ENCODE results near the gene TTC12.

The TTC12 gene

DNA sequence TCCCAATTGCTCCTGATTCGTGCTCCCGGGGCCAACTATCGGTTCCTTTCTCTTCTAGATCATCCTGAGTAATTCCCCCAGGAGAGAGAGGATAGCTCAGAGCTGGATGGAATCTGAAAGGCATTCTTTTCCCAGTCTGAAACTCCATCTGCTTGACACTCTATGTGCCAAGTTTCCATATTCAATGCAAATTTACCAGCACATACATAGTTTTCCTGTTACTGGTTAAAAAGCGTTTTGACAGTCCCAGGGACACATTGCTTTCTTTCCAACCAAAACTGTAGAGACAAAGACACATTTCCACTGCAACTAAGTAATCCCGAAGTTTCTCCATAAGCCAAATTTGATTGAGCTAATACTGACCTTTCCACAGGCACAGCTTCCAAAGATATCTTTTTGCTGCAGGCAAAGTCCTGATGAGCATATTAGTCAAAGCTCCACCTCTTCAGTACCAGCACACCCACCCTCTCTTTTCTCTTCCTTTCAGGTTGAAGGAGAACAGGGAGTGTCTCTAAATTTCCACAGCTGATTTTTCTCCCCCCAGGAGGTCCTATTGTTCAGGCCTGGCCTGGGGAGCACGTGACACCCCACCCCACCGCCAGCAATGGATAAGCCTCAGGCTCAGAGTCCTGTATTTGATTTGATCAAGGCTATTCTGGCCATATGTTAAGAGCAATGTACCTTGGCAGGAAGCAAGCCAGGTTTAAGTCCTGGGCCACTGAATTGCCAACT, 63.5 kb downstream of the TTC12 start:
- no peak overlapping the region for H3K4me3 ChIP-seq (ENCODE audit: low read length)
- H3K27me3 ChIP-seq (ENCODE audit: control insufficient read depth, insufficient read depth, low read length), result peaks cover 8% of the 10 kb centered on the region
- no peak overlapping the region for H3K9ac ChIP-seq (ENCODE audit: low read depth, low read length)
- peaks cover 9% of the 10 kb centered on the region for H3K4me1 ChIP-seq (ENCODE audit: control insufficient read depth, insufficient read depth, low read length)
- H3K36me3 ChIP-seq (ENCODE audit: insufficient read depth, low read length), result no peaks in the 10 kb centered on the region
- no peak overlapping the region for H3K4me2 ChIP-seq (ENCODE audit: low read length)
- no peaks in the 10 kb centered on the region for H3K9me3 ChIP-seq (replicated peaks; ENCODE audit: low read length)

DNA sequence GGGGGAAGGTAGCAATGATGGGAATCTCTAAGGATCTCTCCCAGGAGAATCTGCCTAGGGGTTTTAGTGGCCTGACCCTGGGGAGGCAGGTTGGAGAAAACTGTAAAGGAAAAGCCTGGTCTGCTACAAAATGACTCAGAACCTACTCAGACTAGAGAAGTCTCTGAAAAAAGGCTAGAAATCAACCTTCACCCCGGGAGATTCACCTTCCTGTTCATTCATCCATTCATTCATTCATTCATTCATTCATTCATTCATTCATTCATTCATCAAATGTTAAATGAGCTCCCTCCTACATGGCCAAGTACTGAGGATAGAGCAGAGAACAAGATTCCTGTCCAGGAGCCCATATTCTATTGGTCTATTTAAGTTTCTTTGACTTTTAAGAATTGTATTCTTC, 64.3 kb downstream of the TTC12 start:
- peaks cover under 1% of the 10 kb centered on the region for H3K4me1 ChIP-seq (ENCODE audit: control insufficient read depth, insufficient read depth, low read length)
- H3K27me3 ChIP-seq (ENCODE audit: control insufficient read depth, insufficient read depth, low read length), result peaks cover 8% of the 10 kb centered on the region
- H3K4me2 ChIP-seq (ENCODE audit: low read length), result no peak overlapping the region
- H3K36me3 ChIP-seq (ENCODE audit: insufficient read depth, low read length), result no peaks in the 10 kb centered on the region
- H3K9ac ChIP-seq (ENCODE audit: low read depth, low read length), result no peak overlapping the region
- no peak overlapping the region for H3K4me3 ChIP-seq (ENCODE audit: low read length)
- no peaks in the 10 kb centered on the region for H3K9me3 ChIP-seq (replicated peaks; ENCODE audit: low read length)

DNA sequence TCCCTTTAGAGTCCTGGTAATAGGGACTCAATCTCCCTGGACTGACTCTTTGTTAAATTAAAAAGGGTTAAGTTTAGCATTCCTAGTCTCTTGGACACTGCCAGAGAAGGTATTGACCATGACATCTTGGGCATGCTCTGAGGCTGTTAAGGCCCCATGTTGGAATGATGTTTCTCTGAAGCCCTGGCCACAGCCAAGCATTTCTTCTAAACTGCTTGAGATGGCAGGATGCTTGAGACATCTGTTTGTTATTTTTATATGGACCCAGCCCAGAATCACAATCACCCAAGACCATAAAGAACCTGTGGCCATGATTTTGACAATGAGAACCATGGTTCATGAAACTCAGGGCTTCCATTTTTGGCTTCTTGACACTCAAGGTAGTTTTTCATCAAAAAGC, 67.7 kb downstream of the TTC12 start:
- Histone ChIP-seq H3K27me3 (ENCODE audit: control insufficient read depth, insufficient read depth, low read length) (peaks cover 9% of the 10 kb centered on the region), H3K9me3 (replicated peaks; ENCODE audit: low read length) (no peaks in the 10 kb centered on the region), H3K9ac (ENCODE audit: low read depth, low read length) (no peak overlapping the region), H3K4me2 (ENCODE audit: low read length) (no peak overlapping the region), H3K4me1 (ENCODE audit: control insufficient read depth, insufficient read depth, low read length) (peaks cover 6% of the 10 kb centered on the region), H3K36me3 (ENCODE audit: insufficient read depth, low read length) (no peaks in the 10 kb centered on the region), H3K4me3 (ENCODE audit: low read length) (no peak overlapping the region)

DNA sequence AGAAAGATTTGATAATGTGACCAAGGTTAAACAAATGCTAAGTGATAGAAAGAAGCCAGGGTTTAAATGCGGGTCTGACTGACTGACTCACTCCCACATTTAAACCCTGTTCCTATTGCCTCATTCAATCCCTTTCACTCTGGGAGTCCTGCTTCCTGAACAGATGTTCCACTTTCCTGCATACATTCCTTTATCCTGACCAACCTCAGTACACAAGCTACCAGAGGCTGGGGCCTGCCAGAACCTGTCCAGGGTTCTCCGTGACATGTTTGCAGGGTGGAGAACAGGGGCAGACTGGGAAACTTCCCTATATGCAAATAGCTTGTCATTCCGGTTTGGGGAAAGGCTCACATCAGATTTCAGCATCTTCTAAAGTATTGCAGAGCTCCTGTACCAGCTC, 70.2 kb downstream of the TTC12 start:
- H3K4me1 ChIP-seq (ENCODE audit: control insufficient read depth, insufficient read depth, low read length), result peaks cover 6% of the 10 kb centered on the region

DNA sequence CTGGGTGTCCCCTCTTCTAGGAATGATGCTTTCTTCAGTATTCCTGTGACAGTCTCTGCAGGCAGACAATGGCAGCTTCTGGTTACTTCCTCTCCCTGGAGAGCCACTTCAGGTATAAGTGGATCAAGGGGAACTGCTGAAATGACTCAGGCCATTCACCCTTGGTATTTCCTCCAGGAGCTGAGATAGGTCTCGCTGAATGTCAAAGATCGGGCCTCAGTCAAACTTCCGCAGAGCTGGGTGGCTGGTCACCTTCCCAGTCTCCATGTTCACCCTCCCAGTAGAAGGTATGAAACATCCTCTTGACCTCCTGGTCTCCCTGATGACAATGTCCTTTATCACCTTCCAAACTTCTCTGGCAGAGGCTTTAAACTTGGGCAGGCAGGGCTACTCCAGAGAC, 71.4 kb downstream of the TTC12 start:
- no peaks in the 10 kb centered on the region for H3K36me3 ChIP-seq (ENCODE audit: insufficient read depth, low read length)
- peaks cover 6% of the 10 kb centered on the region for H3K4me1 ChIP-seq (ENCODE audit: control insufficient read depth, insufficient read depth, low read length)
- H3K9me3 ChIP-seq (replicated peaks; ENCODE audit: low read length), result no peaks in the 10 kb centered on the region
- no peak overlapping the region for H3K9ac ChIP-seq (ENCODE audit: low read depth, low read length)
- peaks cover 32% of the 10 kb centered on the region for H3K27me3 ChIP-seq (ENCODE audit: control insufficient read depth, insufficient read depth, low read length)
- H3K4me2 ChIP-seq (ENCODE audit: low read length), result no peak overlapping the region
- H3K4me3 ChIP-seq (ENCODE audit: low read length), result no peak overlapping the region

More for the DNA sequence above, 70.2 kb downstream of the TTC12 start:
- H3K27me3 ChIP-seq (ENCODE audit: control insufficient read depth, insufficient read depth, low read length), result peaks cover 27% of the 10 kb centered on the region
- H3K9ac ChIP-seq (ENCODE audit: low read depth, low read length), result no peak overlapping the region
- H3K4me2 ChIP-seq (ENCODE audit: low read length), result no peak overlapping the region
- no peak overlapping the region for H3K4me3 ChIP-seq (ENCODE audit: low read length)
- no peaks in the 10 kb centered on the region for H3K9me3 ChIP-seq (replicated peaks; ENCODE audit: low read length)
- H3K36me3 ChIP-seq (ENCODE audit: insufficient read depth, low read length), result no peaks in the 10 kb centered on the region

DNA sequence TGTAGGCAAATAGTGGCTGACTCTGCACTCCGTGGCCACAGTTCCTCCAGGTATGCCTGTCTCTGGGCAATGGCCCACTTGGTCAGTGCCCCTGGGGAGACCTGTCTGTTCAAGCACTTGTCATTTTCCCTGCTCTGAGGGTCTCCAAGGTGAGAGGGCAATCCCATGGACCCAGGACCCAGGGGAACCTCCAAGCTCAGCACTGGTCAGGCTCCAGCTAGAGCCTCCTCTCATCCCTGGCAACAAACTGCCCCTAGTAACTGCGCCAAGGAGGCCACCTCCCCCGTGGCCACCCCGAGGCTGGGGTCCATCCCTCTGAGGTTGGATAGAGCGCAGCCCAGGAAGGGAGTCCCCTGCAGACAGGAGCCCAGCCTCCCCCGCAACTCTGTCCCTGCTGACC, 72.5 kb downstream of the TTC12 start:
- Histone ChIP-seq H3K27me3 (ENCODE audit: control insufficient read depth, insufficient read depth, low read length) (peaks cover 41% of the 10 kb centered on the region), H3K4me1 (ENCODE audit: control insufficient read depth, insufficient read depth, low read length) (peaks cover 6% of the 10 kb centered on the region), H3K36me3 (ENCODE audit: insufficient read depth, low read length) (no peaks in the 10 kb centered on the region), H3K4me2 (ENCODE audit: low read length) (no peak overlapping the region), H3K4me3 (ENCODE audit: low read length) (no peak overlapping the region), H3K9ac (ENCODE audit: low read depth, low read length) (no peak overlapping the region), H3K9me3 (replicated peaks; ENCODE audit: low read length) (no peaks in the 10 kb centered on the region)

DNA sequence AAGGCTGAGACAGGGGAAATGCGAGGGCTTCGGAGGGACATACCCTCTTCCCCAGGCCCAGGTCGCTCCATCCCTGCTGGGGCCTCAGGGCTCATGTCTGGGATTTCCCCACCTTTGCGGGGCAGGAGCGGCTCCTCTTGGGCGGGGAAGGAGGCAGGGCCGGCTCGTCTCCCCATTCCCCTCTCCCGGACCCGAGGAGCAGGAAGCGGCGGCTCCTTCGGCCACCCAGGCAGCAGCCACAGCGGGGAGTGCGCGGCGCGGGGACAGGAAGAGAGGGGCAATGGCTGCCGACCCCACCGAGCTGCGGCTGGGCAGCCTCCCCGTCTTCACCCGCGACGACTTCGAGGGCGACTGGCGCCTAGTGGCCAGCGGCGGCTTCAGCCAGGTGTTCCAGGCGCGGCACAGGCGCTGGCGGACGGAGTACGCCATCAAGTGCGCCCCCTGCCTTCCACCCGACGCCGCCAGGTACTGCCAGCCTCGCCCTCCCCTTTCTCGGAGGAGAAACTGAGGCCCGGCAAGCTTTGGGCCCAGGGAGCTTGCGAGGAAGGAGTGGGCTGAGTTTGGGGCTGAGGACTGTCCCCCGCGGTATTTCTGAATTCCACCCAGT, 73.3 kb downstream of the TTC12 start, which contains the start of gene ANKK1:
Gene ANKK1, plus strand, starts transcription at position 175 of the 607 bp plus-strand sequence. Its CDS starts 106 bp downstream, at position 281.
- peaks cover 48% of the 10 kb centered on the region for H3K27me3 ChIP-seq (ENCODE audit: control insufficient read depth, insufficient read depth, low read length)
- H3K9me3 ChIP-seq (replicated peaks; ENCODE audit: low read length), result no peaks in the 10 kb centered on the region
- H3K4me2 ChIP-seq (ENCODE audit: low read length), result peak within 1 kb of the TSS; percentile 29
- no peaks in the 10 kb centered on the region for H3K36me3 ChIP-seq (ENCODE audit: insufficient read depth, low read length)
- no peak within 1 kb of the TSS for H3K4me3 ChIP-seq (ENCODE audit: low read length)
- no peak within 1 kb of the TSS for H3K9ac ChIP-seq (ENCODE audit: low read depth, low read length)
- H3K4me1 ChIP-seq (ENCODE audit: control insufficient read depth, insufficient read depth, low read length), result peaks cover 6% of the 10 kb centered on the region

DNA sequence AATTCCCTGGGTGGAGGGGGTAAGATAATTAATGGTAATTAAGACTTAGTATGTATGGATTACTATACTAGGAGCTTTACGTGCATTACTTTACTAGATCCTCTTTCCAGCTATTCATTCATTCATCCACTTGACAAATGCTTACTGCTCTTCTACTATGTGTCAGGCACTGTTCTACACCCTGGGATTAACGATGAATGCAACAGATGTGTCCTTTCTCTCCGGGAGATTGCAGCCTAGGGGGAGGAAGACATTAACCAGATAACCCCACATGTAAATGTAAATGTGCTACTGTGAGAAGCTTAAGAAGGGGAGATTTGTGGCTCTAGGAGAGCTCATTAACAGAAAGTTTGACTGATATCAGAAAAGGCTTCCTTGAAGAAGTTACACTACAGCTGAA, 74.9 kb downstream of the TTC12 start:
- H3K27me3 ChIP-seq (ENCODE audit: control insufficient read depth, insufficient read depth, low read length), result peaks cover 55% of the 10 kb centered on the region

DNA sequence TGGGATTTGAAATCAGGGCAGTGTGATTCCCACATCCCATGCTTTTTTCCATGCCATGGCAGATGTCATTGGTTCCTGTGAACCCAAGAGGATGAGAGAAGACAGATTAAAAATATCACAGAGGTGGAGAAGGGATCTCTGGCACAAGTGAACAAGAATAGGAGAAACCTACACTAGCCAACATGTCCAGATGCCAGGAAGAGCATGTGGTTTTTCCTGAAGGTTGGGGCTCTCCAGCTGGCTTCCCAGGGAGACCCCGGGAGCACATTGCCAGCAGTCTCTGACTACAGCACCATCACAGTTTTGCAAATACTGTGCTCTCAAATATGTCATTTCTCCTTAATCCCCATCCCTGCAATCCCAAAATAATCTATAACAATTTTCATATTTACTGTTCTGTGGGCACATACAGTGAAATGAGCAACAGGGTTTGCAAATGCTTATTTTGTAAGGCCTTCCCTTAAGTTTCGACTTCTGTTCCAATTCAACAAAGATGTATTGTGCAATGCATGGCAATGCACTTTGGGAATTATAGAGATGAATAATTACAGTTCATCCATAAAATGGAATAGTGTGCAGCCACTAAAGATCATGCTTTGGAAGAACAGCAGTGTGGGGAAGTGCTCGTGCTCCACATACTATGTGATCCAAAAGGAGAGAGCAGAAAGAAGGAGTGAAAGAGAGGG, 78.0 kb downstream of the TTC12 start:
- Histone ChIP-seq H3K9ac (ENCODE audit: low read depth, low read length) (no peak overlapping the region), H3K27me3 (ENCODE audit: control insufficient read depth, insufficient read depth, low read length) (peaks cover 49% of the 10 kb centered on the region), H3K9me3 (replicated peaks; ENCODE audit: low read length) (no peaks in the 10 kb centered on the region), H3K36me3 (ENCODE audit: insufficient read depth, low read length) (no peaks in the 10 kb centered on the region), H3K4me1 (ENCODE audit: control insufficient read depth, insufficient read depth, low read length) (no peaks in the 10 kb centered on the region), H3K4me3 (ENCODE audit: low read length) (no peak overlapping the region), H3K4me2 (ENCODE audit: low read length) (no peak overlapping the region)

More for the DNA sequence above, 74.9 kb downstream of the TTC12 start:
- H3K9me3 ChIP-seq (replicated peaks; ENCODE audit: low read length), result no peaks in the 10 kb centered on the region
- no peak overlapping the region for H3K4me3 ChIP-seq (ENCODE audit: low read length)
- no peak overlapping the region for H3K9ac ChIP-seq (ENCODE audit: low read depth, low read length)
- H3K4me2 ChIP-seq (ENCODE audit: low read length), result no peak overlapping the region
- peaks cover 6% of the 10 kb centered on the region for H3K4me1 ChIP-seq (ENCODE audit: control insufficient read depth, insufficient read depth, low read length)
- H3K36me3 ChIP-seq (ENCODE audit: insufficient read depth, low read length), result no peaks in the 10 kb centered on the region

DNA sequence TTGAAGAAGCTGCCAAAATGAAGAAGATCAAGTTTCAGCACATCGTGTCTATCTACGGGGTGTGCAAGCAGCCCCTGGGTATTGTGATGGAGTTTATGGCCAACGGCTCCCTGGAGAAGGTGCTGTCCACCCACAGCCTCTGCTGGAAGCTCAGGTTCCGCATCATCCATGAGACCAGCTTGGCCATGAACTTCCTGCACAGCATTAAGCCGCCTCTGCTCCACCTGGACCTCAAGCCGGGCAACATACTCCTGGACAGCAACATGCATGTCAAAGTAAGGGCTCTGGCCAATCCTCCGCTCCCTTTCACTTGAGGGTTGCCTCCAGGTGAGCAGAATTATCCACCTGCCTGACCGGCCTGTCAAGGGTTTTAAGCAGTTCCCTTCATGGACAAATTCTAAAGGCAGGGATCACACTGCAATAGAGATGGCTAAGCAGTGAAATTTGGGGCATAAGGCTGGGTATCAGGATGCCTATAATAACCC, 79.2 kb downstream of the TTC12 start:
- H3K4me3 ChIP-seq (ENCODE audit: low read length), result no peak overlapping the region
- no peaks in the 10 kb centered on the region for H3K9me3 ChIP-seq (replicated peaks; ENCODE audit: low read length)
- no peaks in the 10 kb centered on the region for H3K4me1 ChIP-seq (ENCODE audit: control insufficient read depth, insufficient read depth, low read length)
- H3K9ac ChIP-seq (ENCODE audit: low read depth, low read length), result no peak overlapping the region
- no peak overlapping the region for H3K4me2 ChIP-seq (ENCODE audit: low read length)
- H3K27me3 ChIP-seq (ENCODE audit: control insufficient read depth, insufficient read depth, low read length), result peaks cover 42% of the 10 kb centered on the region
- no peaks in the 10 kb centered on the region for H3K36me3 ChIP-seq (ENCODE audit: insufficient read depth, low read length)

DNA sequence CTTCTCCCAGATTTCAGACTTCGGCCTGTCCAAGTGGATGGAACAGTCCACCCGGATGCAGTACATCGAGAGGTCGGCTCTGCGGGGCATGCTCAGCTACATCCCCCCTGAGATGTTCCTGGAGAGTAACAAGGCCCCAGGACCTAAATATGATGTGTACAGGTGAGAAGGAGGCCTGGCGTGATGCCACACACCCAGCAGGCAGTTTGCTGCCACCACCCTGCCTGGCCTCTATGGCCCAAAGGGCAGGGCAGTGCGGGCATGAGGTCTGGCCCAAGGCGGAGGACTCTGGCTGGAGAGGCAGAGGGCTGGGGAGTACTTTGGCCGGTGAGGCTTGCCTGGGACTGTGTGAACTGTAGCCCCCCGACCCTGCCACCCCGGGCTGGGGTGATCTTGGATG, 80.5 kb downstream of the TTC12 start:
- Histone ChIP-seq H3K4me3 (ENCODE audit: low read length) (no peak overlapping the region), H3K27me3 (ENCODE audit: control insufficient read depth, insufficient read depth, low read length) (peaks cover 29% of the 10 kb centered on the region), H3K36me3 (ENCODE audit: insufficient read depth, low read length) (no peaks in the 10 kb centered on the region), H3K4me2 (ENCODE audit: low read length) (no peak overlapping the region), H3K9ac (ENCODE audit: low read depth, low read length) (no peak overlapping the region), H3K9me3 (replicated peaks; ENCODE audit: low read length) (no peaks in the 10 kb centered on the region), H3K4me1 (ENCODE audit: control insufficient read depth, insufficient read depth, low read length) (no peaks in the 10 kb centered on the region)
